ENCODE data around the gene TMC7. TPM values are rescaled to one million over a fixed set of nuclear protein-coding genes. Genes with fewer than 3 reads are reported as not detected.

The TMC7 gene
- total and polyA plus RNA-seq, 2 of the 13 experiments (the other 11 are each of a cell fraction or from before 2014, with no cell fraction given): 1.2 to 5.1 TPM

- TF ChIP-seq ZNF609 (CRISPR knock-in tag; IDR thresholded peaks at IDR 0.05; ENCODE audit: borderline replicate concordance) (peak; percentile 20; the same call in 1 of the 2 replicates), MLXIP (CRISPR knock-in tag; IDR thresholded peaks at IDR 0.05; ENCODE audit: borderline replicate concordance) (no peak), ZNF841 (CRISPR knock-in tag; IDR thresholded peaks at IDR 0.05; ENCODE audit: borderline replicate concordance) (no peak), PRDM10 (CRISPR knock-in tag; IDR thresholded peaks at IDR 0.05; ENCODE audit: low read depth) (peak; percentile 93), ASH2L (IDR thresholded peaks at IDR 0.05; ENCODE audit: insufficient read length, low read depth, low read length) (peak; percentile 19), MAFK (conservative IDR thresholded peaks at IDR 0.05 in 1 of 2, IDR thresholded peaks at IDR 0.05 in 1 of 2; ENCODE audit: low read length in 2 of 2) (peak in 1 of 2 experiments; percentile 26; a peak in 1 of 4 replicates), MEIS1 (CRISPR knock-in tag; IDR thresholded peaks at IDR 0.05; ENCODE audit: borderline replicate concordance) (0 out of 2 replicates have a peak, but pooled peaks have one; percentile 24), RORA (CRISPR knock-in tag; IDR thresholded peaks at IDR 0.05) (no peak), ZNF777 (CRISPR knock-in tag; IDR thresholded peaks at IDR 0.05) (0 out of 2 replicates have a peak, but pooled peaks have one; percentile 5), SRY (CRISPR knock-in tag; IDR thresholded peaks at IDR 0.05) (no peak), EZH2 (conservative IDR thresholded peaks at IDR 0.05; ENCODE audit: low read depth, low read length) (no peak)
Measured at GRCh38 chr16:19006446-19007315, 22.9 kb downstream of the TMC7 start (continued).
